ENCODE results near the gene RPL31. TPM values are rescaled to one million over a fixed set of nuclear protein-coding genes. Genes with fewer than 3 reads are reported as not detected.

The RPL31 gene
- total RNA-seq, 4 donors from 2014 or later, result 258 to 1,056 (median 762) TPM

DNA sequence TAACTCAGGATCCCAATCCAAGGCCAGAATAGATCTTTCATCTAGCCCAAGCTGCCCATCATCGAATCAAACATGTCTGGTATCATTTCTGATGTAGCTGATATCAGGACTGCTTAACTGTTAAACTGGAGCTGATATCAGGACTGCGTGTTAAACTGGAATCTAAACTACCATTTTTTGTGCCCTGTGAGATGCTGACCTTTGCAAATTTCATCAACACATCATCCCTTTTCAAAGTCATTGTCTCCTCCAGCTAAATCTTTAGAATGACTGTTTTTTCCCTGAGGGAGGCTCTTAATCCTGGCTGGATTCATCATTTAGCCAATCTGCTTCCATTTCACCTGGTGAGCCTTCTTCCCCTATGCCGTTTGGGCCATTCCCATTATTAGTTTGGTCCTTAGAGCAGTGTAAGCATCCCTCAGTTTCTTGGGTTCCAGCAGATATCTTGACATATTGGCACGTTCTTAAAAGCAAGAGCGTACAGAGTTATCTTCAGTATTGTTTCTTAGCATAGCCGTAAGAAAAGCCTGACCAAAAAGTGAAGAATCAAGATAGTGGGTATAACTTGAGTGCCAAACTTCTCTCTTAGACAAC is 12.3 kb downstream of the RPL31 start:
- intact Hi-C loops (cut with DNase I; ENCODE audit: low total_unique reads) (no loop called here), in situ Hi-C loops (cut with MboI; ENCODE audit: low pct_ligation_motif_present in 1 of 4, low pct_unique_long_range_greater_than_20kb in 1 of 4, low sequenced_read_pairs in 3 of 4) (loop anchor here in 3 of 4 donors (5.0 to 25.0 kb wide), 3 partner anchors 138 to 198 kb away; partner anchors contain the start of gene TBC1D8 (in 2 of the 3))
- TF ChIP-seq POLR2A (IDR thresholded peaks at IDR 0.05) (no peak), POLR2AphosphoS5 (IDR thresholded peaks at IDR 0.05) (no peak), EP300 (IDR thresholded peaks at IDR 0.05; ENCODE audit: low read depth) (no peak)
- peaks cover 0 to 10% (median 0%) of the 10 kb centered on the region in 4 donors for H3K4me1 ChIP-seq
- H3K9me3 ChIP-seq, result no peaks in the 10 kb centered on the region
- no peak for DNase-seq
- H3K27ac ChIP-seq, result no peak overlapping the region
- peaks cover 0 to 23% (median 6%) of the 10 kb centered on the region in 4 donors for H3K36me3 ChIP-seq
- 93 to 97% methylated on average over 6 of the region's 6 CpGs for WGBS, 2 donors (ENCODE audit: low coverage in 1 of 2)
- H3K27me3 ChIP-seq, result no peaks in the 10 kb centered on the region
- H3K4me3 ChIP-seq, result no peak overlapping the region

DNA sequence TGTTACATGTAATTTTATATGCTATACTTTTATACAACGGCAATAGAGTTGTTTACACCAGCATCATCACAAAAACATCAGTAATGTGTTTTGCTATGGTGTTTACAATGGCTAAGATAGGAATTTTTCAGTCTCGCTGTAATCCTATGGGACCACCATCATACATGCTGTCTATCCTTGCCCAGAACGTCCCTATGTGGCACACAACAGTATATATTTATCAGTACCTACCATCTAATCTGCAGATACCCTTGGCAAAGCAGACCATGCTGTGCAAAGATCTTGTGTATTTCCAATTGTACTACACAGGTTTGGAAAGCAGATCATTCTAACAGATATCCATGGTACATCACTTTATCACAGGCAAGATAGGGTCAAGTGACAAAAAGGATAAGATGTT is 15.3 kb downstream of the RPL31 start:
- H3K9me3 ChIP-seq, result no peaks in the 10 kb centered on the region
- peaks cover 0 to 6% (median 0%) of the 10 kb centered on the region in 4 donors for H3K4me1 ChIP-seq
- peaks cover 0 to 9% (median 0%) of the 10 kb centered on the region in 4 donors for H3K36me3 ChIP-seq
- no peaks in the 10 kb centered on the region for H3K27me3 ChIP-seq
- WGBS, 2 donors (ENCODE audit: low coverage in 1 of 2), result 86 to 89% methylated on average over 1 to 3 of the region's 3 CpGs
- intact Hi-C loops (cut with DNase I; ENCODE audit: low total_unique reads), result no loop called here
- H3K27ac ChIP-seq, result no peak overlapping the region
- in situ Hi-C loops (cut with MboI; ENCODE audit: low pct_ligation_motif_present in 1 of 4, low pct_unique_long_range_greater_than_20kb in 1 of 4, low sequenced_read_pairs in 3 of 4), result loop anchor here in 2 of 4 donors (10.0 to 25.0 kb wide), 2 partner anchors 137 to 195 kb away; partner anchors contain the start of gene TBC1D8 (in 1 of the 2)
- TF ChIP-seq POLR2AphosphoS5 (IDR thresholded peaks at IDR 0.05) (no peak), POLR2A (IDR thresholded peaks at IDR 0.05) (no peak), EP300 (IDR thresholded peaks at IDR 0.05; ENCODE audit: low read depth) (no peak)
- TF ChIP-seq, protein P1, sequence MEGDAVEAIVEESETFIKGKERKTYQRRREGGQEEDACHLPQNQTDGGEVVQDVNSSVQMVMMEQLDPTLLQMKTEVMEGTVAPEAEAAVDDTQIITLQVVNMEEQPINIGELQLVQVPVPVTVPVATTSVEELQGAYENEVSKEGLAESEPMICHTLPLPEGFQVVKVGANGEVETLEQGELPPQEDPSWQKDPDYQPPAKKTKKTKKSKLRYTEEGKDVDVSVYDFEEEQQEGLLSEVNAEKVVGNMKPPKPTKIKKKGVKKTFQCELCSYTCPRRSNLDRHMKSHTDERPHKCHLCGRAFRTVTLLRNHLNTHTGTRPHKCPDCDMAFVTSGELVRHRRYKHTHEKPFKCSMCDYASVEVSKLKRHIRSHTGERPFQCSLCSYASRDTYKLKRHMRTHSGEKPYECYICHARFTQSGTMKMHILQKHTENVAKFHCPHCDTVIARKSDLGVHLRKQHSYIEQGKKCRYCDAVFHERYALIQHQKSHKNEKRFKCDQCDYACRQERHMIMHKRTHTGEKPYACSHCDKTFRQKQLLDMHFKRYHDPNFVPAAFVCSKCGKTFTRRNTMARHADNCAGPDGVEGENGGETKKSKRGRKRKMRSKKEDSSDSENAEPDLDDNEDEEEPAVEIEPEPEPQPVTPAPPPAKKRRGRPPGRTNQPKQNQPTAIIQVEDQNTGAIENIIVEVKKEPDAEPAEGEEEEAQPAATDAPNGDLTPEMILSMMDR (IDR thresholded peaks at IDR 0.05), result no peak
- no peak for DNase-seq
- no peak overlapping the region for H3K4me3 ChIP-seq

DNA sequence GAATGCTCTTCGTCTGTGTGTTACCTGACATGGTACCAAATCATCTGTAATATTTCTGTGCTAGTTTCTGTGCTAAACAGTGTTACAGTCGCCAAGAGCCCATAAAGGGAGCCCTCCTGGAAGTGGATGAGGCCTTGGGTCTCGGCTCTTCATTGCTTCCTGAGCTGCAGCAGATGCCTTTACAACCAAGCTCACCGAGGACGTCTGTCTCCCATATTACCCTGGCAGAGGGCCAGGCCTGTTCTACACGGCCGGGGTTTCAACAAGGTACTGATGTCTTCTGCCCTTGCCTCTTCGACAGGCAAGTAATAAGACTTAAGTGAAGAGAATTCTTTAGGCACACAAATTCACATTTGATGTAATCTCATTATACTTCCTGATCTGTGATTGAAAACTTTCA is 16.8 kb downstream of the RPL31 start:
- in situ Hi-C loops (cut with MboI; ENCODE audit: low pct_ligation_motif_present in 1 of 4, low pct_unique_long_range_greater_than_20kb in 1 of 4, low sequenced_read_pairs in 3 of 4), result loop anchor here in 2 of 4 donors (10.0 to 25.0 kb wide), 2 partner anchors 136 to 193 kb away; partner anchors contain the start of gene TBC1D8 (in 1 of the 2)
- Histone ChIP-seq H3K4me3 (no peak overlapping the region), H3K27me3 (no peaks in the 10 kb centered on the region), H3K4me1 (no peaks in the 10 kb centered on the region), H3K27ac (no peak overlapping the region), H3K36me3 (peaks cover 0 to 9% (median 0%) of the 10 kb centered on the region in 4 donors), H3K9me3 (no peaks in the 10 kb centered on the region)
- WGBS, 2 donors (ENCODE audit: low coverage in 1 of 2), result 30 to 40% methylated on average over 8 of the region's 8 CpGs
- intact Hi-C loops (cut with DNase I; ENCODE audit: low total_unique reads), result no loop called here
- TF ChIP-seq, protein P1 (IDR thresholded peaks at IDR 0.05), result no peak
- TF ChIP-seq POLR2A (IDR thresholded peaks at IDR 0.05), result no peak
- no peak for TF ChIP-seq POLR2AphosphoS5 (IDR thresholded peaks at IDR 0.05)
- no peak for TF ChIP-seq EP300 (IDR thresholded peaks at IDR 0.05; ENCODE audit: low read depth)
- no peak for DNase-seq

DNA sequence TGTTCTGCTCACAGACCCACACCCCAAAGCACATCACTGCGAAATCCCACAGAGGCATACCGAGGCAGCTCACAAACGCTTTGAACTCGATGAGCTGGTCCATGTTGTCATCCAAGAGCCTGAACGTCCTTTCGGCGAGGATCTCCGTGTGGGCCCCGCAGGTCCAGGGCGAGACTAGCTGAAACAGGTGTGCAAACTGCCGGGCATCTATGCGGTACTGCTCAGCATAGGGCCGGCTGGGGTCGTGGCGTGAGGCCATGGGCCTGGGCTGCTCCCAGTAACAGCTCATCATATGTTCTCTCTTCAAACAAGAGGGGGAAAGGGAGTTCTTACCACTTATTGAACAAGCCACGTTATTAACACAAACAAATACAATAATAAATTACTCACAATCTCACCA is 20.1 kb downstream of the RPL31 start:
- DNase-seq, result no peak
- Histone ChIP-seq H3K36me3 (peaks cover 0 to 9% (median 0%) of the 10 kb centered on the region in 4 donors), H3K9me3 (no peaks in the 10 kb centered on the region), H3K27me3 (no peaks in the 10 kb centered on the region), H3K4me3 (no peak overlapping the region), H3K27ac (no peak overlapping the region), H3K4me1 (peaks cover 0 to 26% (median 10%) of the 10 kb centered on the region in 4 donors)
- in situ Hi-C loops (cut with MboI; ENCODE audit: low pct_ligation_motif_present in 1 of 4, low pct_unique_long_range_greater_than_20kb in 1 of 4, low sequenced_read_pairs in 3 of 4), result loop anchor here in 2 of 4 donors (25.0 kb wide), 1 partner anchor 190 kb away; no protein-coding TSS in a partner anchor
- TF ChIP-seq POLR2A (IDR thresholded peaks at IDR 0.05) (no peak), POLR2AphosphoS5 (IDR thresholded peaks at IDR 0.05) (no peak), EP300 (IDR thresholded peaks at IDR 0.05; ENCODE audit: low read depth) (no peak)
- TF ChIP-seq, protein P1 (IDR thresholded peaks at IDR 0.05), result no peak
- intact Hi-C loops (cut with DNase I; ENCODE audit: low total_unique reads), result no loop called here
- WGBS, 2 donors (ENCODE audit: low coverage in 1 of 2), result 85 to 100% methylated on average over 1 to 16 of the region's 16 CpGs

Data from transverse colon (tissue), 4 donors.